GM10266 (cell line): ENCODE data around the gene AVPI1.

ENCODE experiments used
- DNase-seq: peaks from one replicate; pipeline ENCODE4 v3.0.0; 2012; ENCODE audit errors: extremely low spot score
- TF ChIP-seq, protein P1 (sequence below): IDR thresholded peaks from 2 replicates; pipeline ENCODE4 v1.5.1; 2012; ENCODE audit warnings: mild to moderate bottlenecking, low read depth; ENCODE audit not compliant: control insufficient read depth, insufficient read depth; ENCODE audit errors: missing control alignments

The AVPI1 gene, protein sequence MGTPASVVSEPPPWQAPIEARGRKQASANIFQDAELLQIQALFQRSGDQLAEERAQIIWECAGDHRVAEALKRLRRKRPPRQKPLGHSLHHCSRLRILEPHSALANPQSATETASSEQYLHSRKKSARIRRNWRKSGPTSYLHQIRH

DNA sequence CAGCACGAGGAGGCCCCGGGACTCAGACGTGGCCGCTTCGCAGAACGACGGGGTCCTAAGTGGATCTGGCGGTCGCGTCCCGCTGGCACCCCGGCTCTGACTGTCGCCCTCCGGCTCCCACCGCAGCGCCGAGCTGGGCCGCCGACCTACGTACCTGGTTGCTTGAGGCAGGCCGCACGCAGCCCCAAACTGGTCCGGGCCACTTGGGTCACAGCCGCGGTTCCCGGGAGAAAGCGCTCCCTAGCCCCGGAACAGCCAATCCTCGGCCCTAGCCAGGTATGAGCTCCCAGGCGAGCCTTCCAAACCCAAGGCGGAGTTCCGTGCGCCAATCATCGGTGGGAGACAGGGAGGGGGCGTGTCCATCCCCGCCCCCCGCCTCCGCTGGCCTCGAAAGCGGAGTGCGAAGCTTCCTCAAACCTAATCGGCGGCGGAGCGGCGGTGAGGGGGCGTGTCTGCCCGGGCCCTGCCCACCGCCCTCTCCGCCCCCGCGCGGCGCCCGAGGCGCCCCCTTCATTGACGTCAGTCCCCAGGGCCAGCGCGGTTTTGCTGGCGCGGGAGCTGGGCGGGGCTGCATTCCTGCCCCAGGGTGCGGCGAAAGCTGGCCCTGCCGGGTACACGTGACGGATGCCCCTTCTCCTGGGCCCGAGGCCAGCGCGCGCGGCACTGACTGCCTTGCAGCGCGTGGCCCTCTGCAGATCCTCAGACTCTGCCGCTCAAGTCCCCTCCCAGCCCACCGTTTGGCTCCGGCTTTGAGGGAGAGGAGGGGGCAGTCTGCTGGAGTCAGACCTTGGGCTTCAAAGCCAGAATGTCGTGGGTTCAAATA is at the start of gene AVPI1:
AVPI1 (minus strand) TSS at position 280 of the 823 bp plus-strand sequence. CDS start 7,336 bp downstream, outside the sequence.
- TF ChIP-seq, protein P1, sequence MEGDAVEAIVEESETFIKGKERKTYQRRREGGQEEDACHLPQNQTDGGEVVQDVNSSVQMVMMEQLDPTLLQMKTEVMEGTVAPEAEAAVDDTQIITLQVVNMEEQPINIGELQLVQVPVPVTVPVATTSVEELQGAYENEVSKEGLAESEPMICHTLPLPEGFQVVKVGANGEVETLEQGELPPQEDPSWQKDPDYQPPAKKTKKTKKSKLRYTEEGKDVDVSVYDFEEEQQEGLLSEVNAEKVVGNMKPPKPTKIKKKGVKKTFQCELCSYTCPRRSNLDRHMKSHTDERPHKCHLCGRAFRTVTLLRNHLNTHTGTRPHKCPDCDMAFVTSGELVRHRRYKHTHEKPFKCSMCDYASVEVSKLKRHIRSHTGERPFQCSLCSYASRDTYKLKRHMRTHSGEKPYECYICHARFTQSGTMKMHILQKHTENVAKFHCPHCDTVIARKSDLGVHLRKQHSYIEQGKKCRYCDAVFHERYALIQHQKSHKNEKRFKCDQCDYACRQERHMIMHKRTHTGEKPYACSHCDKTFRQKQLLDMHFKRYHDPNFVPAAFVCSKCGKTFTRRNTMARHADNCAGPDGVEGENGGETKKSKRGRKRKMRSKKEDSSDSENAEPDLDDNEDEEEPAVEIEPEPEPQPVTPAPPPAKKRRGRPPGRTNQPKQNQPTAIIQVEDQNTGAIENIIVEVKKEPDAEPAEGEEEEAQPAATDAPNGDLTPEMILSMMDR: no peak
- DNase-seq: peak; percentile 95

DNA sequence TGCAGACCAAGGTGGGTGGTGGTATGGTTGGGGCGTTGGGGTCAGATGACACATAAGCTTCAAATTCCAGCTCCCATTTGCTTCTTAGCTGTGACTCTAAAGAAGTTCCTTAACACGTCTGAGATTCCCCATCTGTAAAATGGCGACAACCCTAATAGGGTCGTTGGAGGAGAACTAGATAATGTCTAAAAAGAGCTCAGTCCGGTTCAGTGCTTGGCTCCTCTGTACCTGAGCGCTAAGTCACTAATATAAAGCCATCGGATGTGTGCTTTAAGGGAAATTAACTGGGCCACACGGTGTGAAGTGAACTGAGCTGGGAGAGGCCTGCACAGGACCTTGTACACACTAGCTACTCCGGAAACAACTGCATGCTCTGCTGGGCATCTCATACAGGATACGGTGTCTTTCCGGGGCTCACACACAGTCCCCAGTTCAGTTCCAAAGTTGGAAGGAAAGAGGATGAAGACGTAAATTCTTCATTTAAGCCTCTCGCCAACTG is 49.4 kb upstream of the AVPI1 start:
- no peak for DNase-seq

DNA sequence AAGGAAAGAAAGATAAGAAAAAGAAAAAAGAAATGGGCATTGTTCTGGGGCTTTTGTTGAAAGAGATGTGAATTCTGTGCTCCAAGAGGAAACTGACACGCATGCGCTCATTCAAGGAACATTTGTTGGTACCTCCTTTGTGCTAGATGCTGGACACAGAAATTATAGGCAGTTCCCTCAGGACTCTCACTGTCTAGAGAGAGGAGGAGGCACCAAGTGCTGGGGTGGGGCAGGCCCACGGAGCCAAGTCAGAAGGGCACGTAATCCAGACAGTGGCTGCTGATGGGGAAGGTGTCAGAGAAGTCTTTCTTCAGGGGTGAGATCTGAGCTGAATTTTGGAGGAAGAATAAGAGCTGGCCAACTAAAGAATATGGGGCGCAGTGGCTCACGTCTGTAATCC is 47.0 kb upstream of the AVPI1 start:
- TF ChIP-seq, protein P1: no peak
- no peak for DNase-seq

More for the DNA sequence above, 49.4 kb upstream of the AVPI1 start:
- TF ChIP-seq, protein P1: no peak

DNA sequence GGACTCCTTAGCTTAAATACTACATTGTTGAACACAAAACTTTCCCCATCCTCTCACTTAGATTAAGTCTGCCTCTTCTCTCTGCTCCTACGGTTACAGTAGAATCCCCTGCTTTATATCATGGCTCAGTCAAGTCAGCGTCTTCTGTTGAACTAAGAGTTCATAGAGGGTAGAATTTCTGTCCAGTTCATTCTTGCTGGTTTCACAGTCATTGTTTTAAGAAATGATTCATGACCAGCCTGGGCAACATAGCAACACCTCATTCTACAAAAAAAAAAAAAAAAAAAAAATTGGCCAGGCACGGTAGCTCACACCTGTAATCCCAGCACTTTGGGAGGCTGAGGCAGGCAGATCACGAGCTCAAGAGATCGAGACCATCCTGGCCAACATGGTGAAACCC is 46.2 kb upstream of the AVPI1 start:
- DNase-seq: no peak
- TF ChIP-seq, protein P1: no peak

DNA sequence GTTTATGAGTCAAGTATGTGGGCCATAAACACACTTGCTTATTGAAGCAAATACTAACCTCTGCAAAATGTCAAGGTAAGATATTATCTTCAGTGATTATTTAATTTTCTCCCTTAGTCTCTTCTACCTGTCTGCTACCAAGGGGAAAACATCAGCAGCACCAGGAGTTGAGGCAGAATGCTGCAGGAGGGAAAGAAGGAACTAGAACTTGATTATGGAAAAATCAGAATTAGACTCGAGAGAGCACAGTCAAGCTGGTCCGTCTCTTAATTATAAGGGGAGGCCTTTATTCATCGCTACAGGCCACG is 45.0 kb upstream of the AVPI1 start:
- no peak for DNase-seq
- TF ChIP-seq, protein P1: no peak

DNA sequence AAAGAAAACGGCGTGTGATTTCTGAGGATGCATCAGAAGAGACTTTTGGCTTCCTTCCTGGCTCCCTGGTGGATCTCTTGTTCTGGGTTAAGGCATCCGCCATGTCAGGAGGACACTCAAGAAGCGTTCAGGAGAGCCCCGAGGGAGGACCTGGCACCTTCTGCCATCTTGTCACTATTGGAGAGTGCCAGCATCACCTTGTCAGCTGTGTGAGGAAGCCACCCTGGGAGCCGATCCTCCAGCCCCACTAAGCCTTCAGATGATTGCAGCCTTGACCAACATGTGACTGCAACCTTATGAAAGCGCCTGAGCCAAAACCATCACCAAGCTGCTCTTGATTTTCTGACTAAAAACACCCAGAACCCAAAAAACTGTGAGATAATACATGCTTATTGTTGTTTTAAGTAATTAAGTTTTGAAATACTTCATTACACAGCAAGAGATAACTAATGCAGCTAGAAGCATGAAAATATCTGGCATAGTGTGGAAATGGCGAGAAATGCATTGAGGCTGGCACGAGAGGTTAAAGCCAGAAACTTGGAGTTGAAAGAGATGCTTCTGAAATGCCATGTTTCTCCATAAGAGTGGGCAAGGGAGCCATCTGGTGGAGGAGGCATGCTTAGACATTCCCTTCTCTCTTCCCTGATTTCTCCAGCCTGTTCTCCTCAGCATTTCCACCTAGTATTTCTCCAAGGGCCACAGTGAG is 44.5 kb upstream of the AVPI1 start:
- peak; percentile 47 for DNase-seq

More for the DNA sequence above, 44.5 kb upstream of the AVPI1 start:
- TF ChIP-seq, protein P1: peak; percentile 84
